G401.6 (cell line): ENCODE data around the gene CALB2.
"Not testable (repeated sequence)": the region's sequence is repeated elsewhere in the genome, so short reads cannot be mapped to it uniquely, and the experiment has no call there.

Source experiments
- FAIRE-seq: peaks from 2 replicates; lab custom pipeline; 2012; peaks lifted over from hg19 to GRCh38; lab: Jason Lieb, UNC

CALB2 gene

GRCh38 chr16:71352963-71353460 lies 5.5 kb upstream of the CALB2 start:
- no peak for FAIRE-seq

- FAIRE-seq: no peak
These were observed 4.8 kb upstream of the CALB2 start for GRCh38 chr16:71353736-71354135.

GRCh38 chr16:71354156-71354555 lies 4.4 kb upstream of the CALB2 start:
- no peak for FAIRE-seq

- FAIRE-seq: no peak
These were observed 2.3 kb upstream of the CALB2 start for GRCh38 chr16:71356051-71356740.

- FAIRE-seq: not testable (repeated sequence)
These were observed 1.6 kb upstream of the CALB2 start for GRCh38 chr16:71356936-71357335.

- FAIRE-seq: no peak
These were observed 842 bp upstream of the CALB2 start for GRCh38 chr16:71357681-71358080.

GRCh38 chr16:71359431-71359830 lies 908 bp downstream of the CALB2 start:
- FAIRE-seq: no peak

GRCh38 chr16:71360378-71360777 lies 1.9 kb downstream of the CALB2 start:
- no peak for FAIRE-seq

GRCh38 chr16:71364133-71364681 lies 5.7 kb downstream of the CALB2 start:
- no peak for FAIRE-seq

GRCh38 chr16:71365021-71365420 lies 6.5 kb downstream of the CALB2 start:
- FAIRE-seq: no peak

- FAIRE-seq: no peak
These were observed 8.9 kb downstream of the CALB2 start for GRCh38 chr16:71367241-71367976.

- FAIRE-seq: no peak
These were observed 10.4 kb downstream of the CALB2 start for GRCh38 chr16:71368958-71369357.

GRCh38 chr16:71369494-71369893 lies 11.0 kb downstream of the CALB2 start:
- FAIRE-seq: no peak

GRCh38 chr16:71371237-71371636 lies 12.7 kb downstream of the CALB2 start:
- no peak for FAIRE-seq

- FAIRE-seq: no peak
These were observed 14.6 kb downstream of the CALB2 start for GRCh38 chr16:71373073-71373472.

GRCh38 chr16:71376465-71377157 lies 18.1 kb downstream of the CALB2 start:
- FAIRE-seq: no peak

- FAIRE-seq: no peak
These were observed 21.2 kb downstream of the CALB2 start for GRCh38 chr16:71379711-71380110.

- no peak for FAIRE-seq
These were observed 22.3 kb downstream of the CALB2 start for GRCh38 chr16:71380831-71381230.

GRCh38 chr16:71383054-71383773 lies 24.7 kb downstream of the CALB2 start:
- FAIRE-seq: no peak

- no peak for FAIRE-seq
These were observed 25.7 kb downstream of the CALB2 start for GRCh38 chr16:71384073-71384724.

GRCh38 chr16:71387045-71387871 lies 28.7 kb downstream of the CALB2 start:
- no peak for FAIRE-seq
